Ishikawa (cell line): Measurements from ENCODE around the gene KCNAB2.

Experiments used
- CEBPB ChIP-seq: IDR thresholded peaks from 2 replicates; pipeline ENCODE4 v1.6.1; 2012
- CREB1 ChIP-seq: IDR thresholded peaks from 2 replicates; pipeline ENCODE4 v1.6.1; 2012; ENCODE audit warnings: low read depth
- EGR1 ChIP-seq: IDR thresholded peaks from 2 replicates; pipeline ENCODE4 v1.6.1; 2012
- EP300 ChIP-seq: IDR thresholded peaks from 2 replicates; pipeline ENCODE4 v1.6.1; 2012; ENCODE audit warnings: borderline replicate concordance
- FOXM1 ChIP-seq: IDR thresholded peaks from 2 replicates; pipeline ENCODE4 v1.6.1; 2012; ENCODE audit warnings: low read depth, borderline replicate concordance
- NFIC ChIP-seq: IDR thresholded peaks from 2 replicates; pipeline ENCODE4 v1.6.1; 2012
- RAD21 ChIP-seq: IDR thresholded peaks from 2 replicates; pipeline ENCODE4 v1.6.1; 2012; ENCODE audit warnings: low read depth
- TAF1 ChIP-seq: IDR thresholded peaks from 2 replicates; pipeline ENCODE4 v1.6.1; 2012; ENCODE audit warnings: low read depth, mild to moderate bottlenecking
- TCF12 ChIP-seq: IDR thresholded peaks from 2 replicates; pipeline ENCODE4 v1.6.1; 2012; ENCODE audit warnings: low read depth
- TEAD4 ChIP-seq: IDR thresholded peaks from 2 replicates; pipeline ENCODE4 v1.6.1; 2012
- YY1 ChIP-seq: IDR thresholded peaks from 2 replicates; pipeline ENCODE4 v1.6.1; 2012; ENCODE audit warnings: low read depth
- ZBTB7A ChIP-seq: IDR thresholded peaks from 2 replicates; pipeline ENCODE4 v1.6.1; 2012; ENCODE audit warnings: low read depth
- TF ChIP-seq, protein P1 (sequence below): IDR thresholded peaks from 2 replicates; pipeline ENCODE4 v1.6.1; 2012
- TF ChIP-seq, protein P2 (sequence below): IDR thresholded peaks from 2 replicates; pipeline ENCODE4 v1.6.1; 2012
- TF ChIP-seq, protein P3 (sequence below): IDR thresholded peaks from 2 replicates; pipeline ENCODE4 v1.6.1; 2012; ENCODE audit warnings: low read depth, mild to moderate bottlenecking

The KCNAB2 gene

DNA sequence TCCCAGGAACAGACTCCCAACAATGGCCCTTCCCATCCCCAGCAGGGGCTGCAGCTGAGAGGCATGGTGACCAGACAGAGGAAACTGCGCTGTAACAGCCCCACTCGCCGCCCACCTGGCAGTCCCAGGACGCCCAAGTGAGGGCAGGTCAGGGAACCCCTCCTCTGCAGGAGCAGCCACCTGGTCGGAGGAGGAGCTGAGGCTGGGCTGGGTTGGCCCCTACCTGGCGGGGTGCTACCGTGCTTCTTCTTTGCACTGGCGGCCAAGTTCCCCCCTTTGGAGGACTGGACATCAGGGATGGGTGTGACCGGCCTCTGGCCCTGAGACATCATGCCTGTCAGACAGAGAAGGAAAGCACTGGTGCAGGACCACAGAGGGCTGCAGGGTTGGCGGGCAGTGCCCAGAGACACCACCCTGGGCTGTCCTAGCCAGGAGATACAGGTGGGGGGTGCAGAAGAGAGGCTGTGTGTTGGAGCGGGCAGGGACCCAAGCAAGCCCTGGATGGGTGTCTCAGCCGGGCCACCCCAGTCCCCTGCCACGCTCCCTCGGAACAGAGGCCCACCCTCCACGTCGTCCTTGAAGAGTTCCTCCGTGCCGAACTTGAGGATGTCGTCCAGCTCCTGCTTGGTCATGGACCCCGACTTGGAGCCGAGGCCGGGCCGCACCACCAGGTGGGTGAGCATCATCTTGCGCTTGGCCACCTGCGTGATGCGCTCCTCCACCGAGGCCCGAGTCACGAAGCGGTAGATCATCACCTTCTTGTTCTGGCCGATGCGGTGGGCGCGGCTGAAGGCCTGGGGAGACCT, 82.8 kb downstream of the KCNAB2 start:
- TF ChIP-seq, protein P1, sequence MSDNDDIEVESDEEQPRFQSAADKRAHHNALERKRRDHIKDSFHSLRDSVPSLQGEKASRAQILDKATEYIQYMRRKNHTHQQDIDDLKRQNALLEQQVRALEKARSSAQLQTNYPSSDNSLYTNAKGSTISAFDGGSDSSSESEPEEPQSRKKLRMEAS, result no peak
- no peak for TF ChIP-seq NFIC
- TF ChIP-seq TEAD4, result no peak
- TF ChIP-seq, protein P2, sequence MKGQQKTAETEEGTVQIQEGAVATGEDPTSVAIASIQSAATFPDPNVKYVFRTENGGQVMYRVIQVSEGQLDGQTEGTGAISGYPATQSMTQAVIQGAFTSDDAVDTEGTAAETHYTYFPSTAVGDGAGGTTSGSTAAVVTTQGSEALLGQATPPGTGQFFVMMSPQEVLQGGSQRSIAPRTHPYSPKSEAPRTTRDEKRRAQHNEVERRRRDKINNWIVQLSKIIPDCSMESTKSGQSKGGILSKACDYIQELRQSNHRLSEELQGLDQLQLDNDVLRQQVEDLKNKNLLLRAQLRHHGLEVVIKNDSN, result no peak
- no peak for TF ChIP-seq FOXM1
- TF ChIP-seq TAF1, result no peak
- no peak for TF ChIP-seq YY1
- no peak for TF ChIP-seq EP300
- no peak for TF ChIP-seq TCF12

DNA sequence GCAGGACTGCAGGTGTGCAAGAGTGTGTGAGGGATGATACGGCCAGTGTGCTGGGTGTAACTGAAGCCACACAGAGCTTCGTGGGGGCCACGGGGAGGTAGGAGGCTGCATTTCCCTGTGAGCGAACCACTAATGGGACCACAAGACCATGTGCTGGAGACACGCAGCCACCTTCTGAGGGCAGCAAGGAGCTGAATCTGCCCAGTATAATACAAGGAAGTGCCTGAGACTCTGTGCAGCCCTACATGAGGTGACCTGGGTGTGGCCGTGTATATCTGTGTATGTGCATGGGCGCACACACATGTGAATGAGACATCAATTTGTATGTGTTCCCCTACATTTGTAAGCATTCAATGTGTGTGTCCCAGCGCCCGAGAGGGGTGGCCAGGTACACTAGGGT, 83.6 kb downstream of the KCNAB2 start:
- TF ChIP-seq, protein P1, result no peak

DNA sequence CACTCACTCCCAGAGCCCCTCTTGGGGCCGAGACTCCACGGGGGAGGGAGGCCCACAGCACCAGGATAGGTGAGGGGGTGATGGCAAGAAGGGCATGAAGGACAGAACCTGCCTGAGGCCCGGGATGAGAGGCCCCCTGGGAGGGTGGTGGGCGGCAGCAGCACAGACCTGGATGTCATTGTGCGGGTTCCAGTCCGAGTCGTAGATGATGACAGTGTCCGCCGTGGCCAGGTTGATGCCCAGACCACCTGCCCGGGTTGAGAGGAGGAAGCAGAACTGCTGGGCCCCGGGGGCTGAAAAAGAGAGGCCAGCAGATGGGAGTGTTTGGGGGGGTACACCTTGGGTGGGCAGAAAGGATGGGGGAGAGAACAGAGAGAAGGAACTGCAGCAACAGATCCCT, 84.3 kb downstream of the KCNAB2 start:
- TF ChIP-seq FOXM1 (no peak), NFIC (no peak), TEAD4 (no peak), EP300 (no peak), EGR1 (no peak), YY1 (no peak), TAF1 (no peak)
- TF ChIP-seq, protein P1, result no peak
- TF ChIP-seq, protein P2, result no peak
- TF ChIP-seq, protein P3, sequence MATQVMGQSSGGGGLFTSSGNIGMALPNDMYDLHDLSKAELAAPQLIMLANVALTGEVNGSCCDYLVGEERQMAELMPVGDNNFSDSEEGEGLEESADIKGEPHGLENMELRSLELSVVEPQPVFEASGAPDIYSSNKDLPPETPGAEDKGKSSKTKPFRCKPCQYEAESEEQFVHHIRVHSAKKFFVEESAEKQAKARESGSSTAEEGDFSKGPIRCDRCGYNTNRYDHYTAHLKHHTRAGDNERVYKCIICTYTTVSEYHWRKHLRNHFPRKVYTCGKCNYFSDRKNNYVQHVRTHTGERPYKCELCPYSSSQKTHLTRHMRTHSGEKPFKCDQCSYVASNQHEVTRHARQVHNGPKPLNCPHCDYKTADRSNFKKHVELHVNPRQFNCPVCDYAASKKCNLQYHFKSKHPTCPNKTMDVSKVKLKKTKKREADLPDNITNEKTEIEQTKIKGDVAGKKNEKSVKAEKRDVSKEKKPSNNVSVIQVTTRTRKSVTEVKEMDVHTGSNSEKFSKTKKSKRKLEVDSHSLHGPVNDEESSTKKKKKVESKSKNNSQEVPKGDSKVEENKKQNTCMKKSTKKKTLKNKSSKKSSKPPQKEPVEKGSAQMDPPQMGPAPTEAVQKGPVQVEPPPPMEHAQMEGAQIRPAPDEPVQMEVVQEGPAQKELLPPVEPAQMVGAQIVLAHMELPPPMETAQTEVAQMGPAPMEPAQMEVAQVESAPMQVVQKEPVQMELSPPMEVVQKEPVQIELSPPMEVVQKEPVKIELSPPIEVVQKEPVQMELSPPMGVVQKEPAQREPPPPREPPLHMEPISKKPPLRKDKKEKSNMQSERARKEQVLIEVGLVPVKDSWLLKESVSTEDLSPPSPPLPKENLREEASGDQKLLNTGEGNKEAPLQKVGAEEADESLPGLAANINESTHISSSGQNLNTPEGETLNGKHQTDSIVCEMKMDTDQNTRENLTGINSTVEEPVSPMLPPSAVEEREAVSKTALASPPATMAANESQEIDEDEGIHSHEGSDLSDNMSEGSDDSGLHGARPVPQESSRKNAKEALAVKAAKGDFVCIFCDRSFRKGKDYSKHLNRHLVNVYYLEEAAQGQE, result no peak

DNA sequence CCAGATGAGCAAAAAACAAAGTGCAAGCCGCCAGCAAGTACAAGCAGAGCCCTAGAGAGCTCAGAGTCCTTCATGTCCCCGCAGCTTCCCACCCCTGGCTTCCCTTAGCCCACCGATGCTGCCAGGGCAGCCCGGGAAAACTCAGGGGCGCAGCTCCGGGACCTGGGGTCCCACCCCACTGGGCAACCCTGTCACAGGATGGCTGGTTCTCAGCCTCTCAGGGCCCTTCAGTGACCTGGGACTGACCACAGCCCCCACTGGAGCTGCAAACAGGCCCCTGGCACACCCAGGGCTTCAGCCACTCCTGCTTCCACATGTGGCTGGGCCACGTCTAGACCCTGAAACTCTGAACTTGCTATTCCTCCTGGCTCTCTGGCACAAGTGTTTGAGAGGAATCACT, 84.9 kb downstream of the KCNAB2 start:
- TF ChIP-seq CREB1 (no peak), RAD21 (no peak), FOXM1 (no peak), EGR1 (no peak), TCF12 (no peak), CEBPB (no peak), YY1 (no peak), ZBTB7A (no peak), TEAD4 (no peak), EP300 (no peak), NFIC (no peak), TAF1 (no peak)
- TF ChIP-seq, protein P3, result no peak
- TF ChIP-seq, protein P2, result no peak
- TF ChIP-seq, protein P1, result no peak

DNA sequence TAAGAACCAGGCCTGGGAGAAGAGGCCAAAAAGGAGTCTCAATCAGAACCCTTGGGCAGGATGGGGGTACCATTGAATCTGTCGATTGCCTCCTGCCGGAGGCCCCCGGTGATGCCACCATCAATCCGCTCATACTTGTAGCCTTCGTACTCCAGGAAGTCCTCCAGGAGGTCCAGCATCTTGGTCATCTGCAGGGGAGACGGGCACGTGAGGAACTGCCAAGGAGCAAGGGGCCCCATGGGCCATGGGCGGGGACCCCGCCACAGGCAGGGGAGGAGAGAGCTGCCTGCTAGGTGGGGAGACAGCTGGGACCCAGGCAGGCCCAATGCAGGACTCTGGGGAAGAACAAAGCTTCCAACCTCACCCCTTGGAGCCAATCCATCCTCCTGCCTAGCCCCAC, 85.9 kb downstream of the KCNAB2 start:
- TF ChIP-seq, protein P1, result no peak
- TF ChIP-seq, protein P3, result no peak
- TF ChIP-seq TAF1 (no peak), CEBPB (no peak), TCF12 (no peak), ZBTB7A (no peak), TEAD4 (no peak), FOXM1 (no peak), RAD21 (no peak), CREB1 (no peak), YY1 (no peak)
- TF ChIP-seq, protein P2, result no peak
